GM12872 (cell line): Measurements from ENCODE around the gene GRAMD1A.
A peak's percentile ranks its signal among the peaks of the same experiment; 100 is the strongest.

Experiments
- TF ChIP-seq, protein P1 (sequence below): IDR thresholded peaks from 3 replicates; pipeline ENCODE4 v1.5.1; 2011; ENCODE audit warnings: low read depth, mild to moderate bottlenecking, low read length, moderate library complexity; ENCODE audit not compliant: insufficient read depth

The GRAMD1A gene

DNA sequence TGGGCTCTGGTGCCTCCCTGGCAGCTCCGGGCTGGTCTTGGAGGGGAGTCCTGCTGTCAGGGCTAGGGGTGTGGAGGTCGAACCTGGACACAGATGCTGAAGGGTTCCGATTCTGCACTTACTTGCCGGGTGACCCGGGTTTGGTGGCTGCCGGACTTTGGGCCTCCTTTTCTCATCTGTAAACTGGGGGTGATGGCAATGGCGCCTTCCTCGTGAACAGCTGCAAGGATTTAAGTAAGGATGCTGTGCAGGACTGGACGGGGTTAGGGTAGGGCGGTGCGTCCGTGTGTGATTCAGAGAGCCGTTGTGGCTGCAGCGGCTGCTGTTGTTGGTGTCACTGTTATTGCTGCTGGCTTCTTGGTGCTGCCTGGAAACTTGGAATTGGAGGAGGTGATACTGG, 43.8 kb downstream of the GRAMD1A start:
- TF ChIP-seq, protein P1, sequence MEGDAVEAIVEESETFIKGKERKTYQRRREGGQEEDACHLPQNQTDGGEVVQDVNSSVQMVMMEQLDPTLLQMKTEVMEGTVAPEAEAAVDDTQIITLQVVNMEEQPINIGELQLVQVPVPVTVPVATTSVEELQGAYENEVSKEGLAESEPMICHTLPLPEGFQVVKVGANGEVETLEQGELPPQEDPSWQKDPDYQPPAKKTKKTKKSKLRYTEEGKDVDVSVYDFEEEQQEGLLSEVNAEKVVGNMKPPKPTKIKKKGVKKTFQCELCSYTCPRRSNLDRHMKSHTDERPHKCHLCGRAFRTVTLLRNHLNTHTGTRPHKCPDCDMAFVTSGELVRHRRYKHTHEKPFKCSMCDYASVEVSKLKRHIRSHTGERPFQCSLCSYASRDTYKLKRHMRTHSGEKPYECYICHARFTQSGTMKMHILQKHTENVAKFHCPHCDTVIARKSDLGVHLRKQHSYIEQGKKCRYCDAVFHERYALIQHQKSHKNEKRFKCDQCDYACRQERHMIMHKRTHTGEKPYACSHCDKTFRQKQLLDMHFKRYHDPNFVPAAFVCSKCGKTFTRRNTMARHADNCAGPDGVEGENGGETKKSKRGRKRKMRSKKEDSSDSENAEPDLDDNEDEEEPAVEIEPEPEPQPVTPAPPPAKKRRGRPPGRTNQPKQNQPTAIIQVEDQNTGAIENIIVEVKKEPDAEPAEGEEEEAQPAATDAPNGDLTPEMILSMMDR: no peak

DNA sequence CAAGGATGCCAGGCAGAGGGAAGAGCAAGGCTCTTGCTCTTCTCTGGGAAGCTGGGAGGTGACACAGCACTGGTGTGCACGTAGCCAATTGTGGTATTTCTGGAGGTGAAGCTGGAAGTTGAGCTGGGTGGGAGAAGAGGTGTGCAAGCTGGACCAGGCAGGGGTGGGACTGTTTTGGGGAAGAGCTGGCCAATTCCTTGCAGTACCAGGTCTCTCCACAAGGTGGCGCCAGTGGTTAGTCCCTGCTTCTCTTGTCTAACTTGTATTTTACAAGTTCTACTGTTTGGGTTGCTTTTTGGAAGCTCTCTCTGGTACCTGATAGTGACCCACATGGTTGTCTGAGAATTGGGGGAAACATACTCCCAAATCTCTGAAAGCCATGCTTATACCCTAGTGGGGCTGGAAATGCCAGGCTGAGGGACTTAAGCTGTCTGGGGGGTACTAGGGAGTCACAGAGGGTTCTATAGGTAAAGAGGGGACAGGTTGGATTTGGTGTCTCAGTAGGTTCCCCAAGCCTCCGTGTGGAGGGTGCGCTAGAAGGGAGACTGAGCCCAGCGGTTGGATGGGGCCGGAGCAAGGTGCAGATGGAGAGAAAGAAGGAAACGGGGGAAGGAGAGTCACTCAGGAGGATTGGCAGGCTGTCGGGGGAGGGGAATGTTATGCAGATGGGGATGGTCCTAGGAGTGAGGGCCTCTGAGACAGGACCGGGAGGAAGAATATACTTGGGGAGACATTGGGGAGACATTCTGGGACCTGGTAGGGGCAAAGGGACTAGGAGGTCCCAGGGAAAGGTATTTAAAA, 44.4 kb downstream of the GRAMD1A start:
- TF ChIP-seq, protein P1: peak; percentile 98

DNA sequence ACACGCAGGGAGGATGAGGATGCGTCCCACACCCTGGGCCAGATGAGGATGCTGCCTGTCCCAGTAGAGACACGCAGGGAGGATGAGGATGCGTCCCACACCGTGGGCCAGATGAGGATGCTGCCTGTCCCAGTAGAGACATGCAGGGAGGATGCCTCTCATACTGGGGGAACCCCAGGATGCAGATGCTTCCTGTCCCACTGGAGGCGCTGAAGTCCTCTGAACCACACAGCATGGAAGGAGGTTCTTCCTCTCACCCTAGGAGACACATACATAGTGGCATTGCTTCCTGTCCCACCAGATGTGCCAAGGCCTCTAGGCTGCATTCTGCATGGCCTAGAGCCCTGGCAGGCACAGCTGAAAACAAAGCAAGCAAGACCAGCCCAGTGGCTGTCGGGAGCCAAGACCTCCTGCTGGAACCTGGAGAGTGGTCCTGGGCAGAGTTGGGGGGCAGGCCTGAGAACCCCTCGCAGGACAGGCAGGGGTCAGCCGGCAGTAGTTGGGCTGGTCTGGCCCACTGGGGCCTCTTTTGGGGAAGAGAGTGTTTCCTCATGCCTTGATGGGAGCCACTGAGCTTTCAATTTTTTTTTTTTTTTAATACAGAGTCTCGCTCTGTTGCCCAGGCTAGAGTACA, 45.7 kb downstream of the GRAMD1A start:
- TF ChIP-seq, protein P1: peak; percentile 78

DNA sequence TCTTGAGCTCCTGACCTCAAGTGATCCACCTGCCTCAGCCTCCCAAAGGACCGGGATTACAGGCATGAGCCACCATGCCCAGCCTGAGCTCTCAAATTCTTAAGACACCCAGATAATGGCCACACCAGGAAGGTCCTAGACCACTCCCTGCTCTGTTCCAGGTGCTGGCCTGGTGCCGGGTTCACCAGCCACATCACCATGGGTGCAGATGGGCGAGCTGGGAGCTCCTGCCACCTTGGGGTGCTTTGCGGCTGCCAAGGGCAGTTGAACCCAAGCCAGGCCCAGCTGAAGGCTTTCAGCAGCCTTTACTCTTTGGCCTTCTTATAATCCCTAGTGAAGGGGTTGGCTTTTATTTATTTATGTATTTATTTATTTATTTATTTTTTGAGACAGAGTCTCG, 46.3 kb downstream of the GRAMD1A start:
- TF ChIP-seq, protein P1: no peak

DNA sequence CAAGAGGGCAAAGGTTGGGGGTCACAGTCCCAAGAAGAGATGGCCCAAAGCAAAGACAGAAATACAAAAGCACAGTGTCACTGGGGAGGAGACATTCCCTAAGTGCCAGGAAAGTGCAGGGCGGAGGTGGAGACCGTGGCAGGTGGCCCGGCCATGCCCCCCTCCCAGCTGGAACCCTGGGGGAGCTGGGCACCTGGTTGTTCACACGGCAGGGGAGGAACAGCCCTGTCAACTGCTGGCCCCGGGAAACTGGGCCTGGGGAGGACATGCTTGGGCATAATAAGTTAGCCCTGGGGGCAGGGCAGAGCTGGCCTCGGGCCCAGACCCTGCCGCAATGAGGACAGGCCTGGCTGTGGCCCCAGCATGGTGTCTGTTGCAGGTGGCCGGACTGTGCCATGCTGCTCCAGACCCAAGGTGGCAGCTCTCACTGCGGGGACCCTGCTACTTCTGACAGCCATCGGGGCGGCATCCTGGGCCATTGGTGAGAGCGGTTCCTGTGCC, 48.8 kb downstream of the GRAMD1A start:
- TF ChIP-seq, protein P1: no peak

DNA sequence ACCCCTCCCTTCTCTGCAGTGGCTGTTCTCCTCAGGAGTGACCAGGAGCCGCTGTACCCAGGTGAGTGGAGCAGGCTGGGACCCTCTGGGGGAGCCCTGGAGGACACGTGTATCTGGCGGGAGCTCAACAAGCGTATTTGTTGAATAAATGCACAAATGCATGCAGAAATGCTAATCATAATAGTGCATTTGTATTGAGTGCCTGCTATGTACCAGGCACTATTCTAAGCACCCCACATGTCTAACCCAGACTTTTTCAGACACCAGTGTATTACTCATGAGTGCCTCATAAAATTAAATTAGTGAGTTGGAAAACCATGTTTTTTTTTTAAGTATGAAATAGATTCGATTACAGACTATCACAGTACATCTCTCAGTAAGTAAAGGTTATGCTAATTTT, 49.3 kb downstream of the GRAMD1A start:
- TF ChIP-seq, protein P1: no peak

DNA sequence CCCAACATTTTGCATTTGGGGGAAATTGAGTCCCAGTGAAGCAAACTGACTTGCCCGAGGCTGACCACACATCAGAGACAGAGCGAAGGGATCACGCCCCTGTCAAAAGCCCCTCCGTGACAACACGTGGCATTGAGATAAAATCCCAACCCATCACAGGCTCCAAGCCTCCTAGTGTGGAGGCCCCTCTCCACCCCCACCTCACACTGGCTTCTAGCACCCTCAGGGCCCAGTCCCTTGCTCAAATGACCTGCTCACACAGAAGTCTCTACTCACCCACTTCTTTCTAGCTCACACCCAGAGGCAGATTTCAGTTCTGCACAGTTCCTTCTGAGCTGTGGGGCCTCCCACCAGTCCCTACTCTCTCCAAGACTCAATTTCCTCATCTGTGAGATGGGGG, 51.7 kb downstream of the GRAMD1A start:
- TF ChIP-seq, protein P1: no peak
